ENCODE results near the gene CPNE1.

The CPNE1 gene

DNA sequence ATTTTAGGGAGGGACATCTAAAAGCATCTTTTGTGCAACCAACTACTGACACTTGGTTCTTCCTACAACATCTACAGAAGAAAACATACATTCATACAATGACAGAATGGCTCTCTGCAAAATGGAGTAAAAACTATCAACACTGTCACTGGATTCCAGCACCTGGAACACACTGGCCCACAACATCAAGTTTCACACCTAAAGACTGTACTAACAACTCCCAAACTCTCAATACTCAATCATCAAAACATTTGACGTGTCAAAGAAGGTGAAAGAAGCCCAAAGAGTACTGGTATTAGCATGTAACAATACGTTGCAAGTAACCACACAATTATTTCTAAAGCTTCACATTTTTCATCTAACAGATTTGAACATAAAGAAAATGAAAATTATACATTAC lies 2.1 kb downstream of the CPNE1 start:
- no peak overlapping the region for H3K9ac ChIP-seq (ENCODE audit: low read depth, low read length)
- H3K4me3 ChIP-seq (ENCODE audit: low read depth, low read length) = peak overlapping the region; percentile 100
- peaks cover 13% of the 10 kb centered on the region for H3K4me1 ChIP-seq (ENCODE audit: control insufficient read depth, insufficient read depth, low read length)
- H3K9me3 ChIP-seq (ENCODE audit: control insufficient read depth, insufficient read depth, low read length) = no peaks in the 10 kb centered on the region
- H3K36me3 ChIP-seq (ENCODE audit: control insufficient read depth, insufficient read depth, low read length) = no peaks in the 10 kb centered on the region
- H3K27me3 ChIP-seq (ENCODE audit: control insufficient read depth, insufficient read depth, low read length) = no peaks in the 10 kb centered on the region

DNA sequence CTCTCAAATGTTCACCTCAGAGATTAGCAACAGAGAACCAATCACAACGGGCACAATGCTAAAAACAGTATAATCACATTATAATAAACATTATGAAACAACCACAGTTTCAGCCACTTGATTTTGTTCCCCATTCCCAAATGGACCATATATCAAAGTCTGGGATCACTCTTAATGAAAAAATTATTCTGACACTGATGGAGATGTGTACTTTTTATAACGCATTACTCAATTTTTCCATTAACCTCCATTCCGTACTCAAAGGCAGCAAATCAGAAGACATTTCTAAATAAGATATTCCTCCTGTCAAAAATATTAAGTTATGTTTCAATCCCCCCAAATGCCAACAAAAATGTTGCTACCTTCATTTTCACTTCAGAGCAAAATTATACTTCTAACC lies 2.8 kb downstream of the CPNE1 start:
- H3K9me3 ChIP-seq (ENCODE audit: control insufficient read depth, insufficient read depth, low read length) = no peaks in the 10 kb centered on the region
- no peaks in the 10 kb centered on the region for H3K36me3 ChIP-seq (ENCODE audit: control insufficient read depth, insufficient read depth, low read length)
- H3K9ac ChIP-seq (ENCODE audit: low read depth, low read length) = no peak overlapping the region
- H3K27me3 ChIP-seq (ENCODE audit: control insufficient read depth, insufficient read depth, low read length) = no peaks in the 10 kb centered on the region
- peak overlapping the region; percentile 16 for H3K4me3 ChIP-seq (ENCODE audit: low read depth, low read length)
- peaks cover 13% of the 10 kb centered on the region for H3K4me1 ChIP-seq (ENCODE audit: control insufficient read depth, insufficient read depth, low read length)

DNA sequence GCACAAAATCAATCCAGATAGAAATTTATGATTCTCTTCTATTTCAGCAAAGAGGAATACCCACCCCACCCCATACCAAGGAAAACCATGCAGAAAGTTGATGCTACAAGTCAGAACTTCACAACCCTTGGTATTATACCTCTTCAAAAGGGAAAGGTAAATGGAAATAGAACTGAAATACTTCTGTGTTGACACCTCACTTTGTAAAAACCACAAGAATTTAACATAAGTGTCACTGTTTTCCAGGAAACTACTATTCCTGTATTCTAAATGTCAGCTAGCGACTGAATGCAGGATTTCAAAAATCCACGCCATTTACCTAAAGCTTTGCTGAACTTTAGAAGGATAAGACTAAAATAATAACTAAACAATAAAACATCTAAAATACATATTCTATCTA lies 3.6 kb downstream of the CPNE1 start:
- peaks cover 13% of the 10 kb centered on the region for H3K4me1 ChIP-seq (ENCODE audit: control insufficient read depth, insufficient read depth, low read length)
- H3K36me3 ChIP-seq (ENCODE audit: control insufficient read depth, insufficient read depth, low read length) = no peaks in the 10 kb centered on the region
- no peak overlapping the region for H3K9ac ChIP-seq (ENCODE audit: low read depth, low read length)
- H3K9me3 ChIP-seq (ENCODE audit: control insufficient read depth, insufficient read depth, low read length) = no peaks in the 10 kb centered on the region
- H3K27me3 ChIP-seq (ENCODE audit: control insufficient read depth, insufficient read depth, low read length) = no peaks in the 10 kb centered on the region
- H3K4me3 ChIP-seq (ENCODE audit: low read depth, low read length) = no peak overlapping the region

DNA sequence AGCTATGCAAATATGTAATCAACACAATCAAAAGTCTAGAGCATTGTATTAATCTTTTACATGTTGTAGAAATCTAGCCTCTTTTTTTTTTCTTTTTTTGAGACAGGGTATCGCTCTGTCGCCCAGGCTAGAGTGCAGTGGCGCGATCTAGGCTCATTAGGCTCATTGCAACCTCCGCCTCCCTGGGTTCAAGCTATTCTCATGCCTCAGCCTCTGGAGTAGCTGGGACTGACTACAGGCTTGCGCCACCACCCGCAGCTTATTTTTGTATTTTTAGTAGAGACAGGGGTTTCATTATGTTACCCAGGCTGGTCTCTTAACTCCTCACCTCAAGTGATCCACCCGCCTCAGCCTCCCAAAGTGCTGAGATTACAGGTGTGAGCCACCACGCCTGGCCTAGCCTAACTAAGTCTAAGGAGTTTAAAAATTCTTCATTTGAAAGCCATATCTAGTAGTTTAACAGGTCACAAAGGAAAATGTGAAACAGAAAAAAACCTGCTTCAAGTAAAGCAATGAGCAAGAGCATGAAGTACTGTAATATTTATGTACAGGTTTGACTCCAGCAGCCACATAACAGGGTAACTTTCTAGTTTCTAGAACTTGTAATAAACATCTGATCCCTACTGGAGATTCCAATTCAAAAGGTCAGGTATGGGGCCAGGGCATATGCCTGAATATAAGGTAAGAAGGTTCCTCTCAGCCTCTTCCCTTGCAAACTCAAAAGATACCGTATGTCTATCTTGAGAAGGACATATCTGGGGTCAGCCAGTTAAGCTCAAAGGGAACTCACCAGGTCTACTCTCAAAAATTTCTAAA lies 4.4 kb downstream of the CPNE1 start:
- no peaks in the 10 kb centered on the region for H3K36me3 ChIP-seq (ENCODE audit: control insufficient read depth, insufficient read depth, low read length)
- H3K4me1 ChIP-seq (ENCODE audit: control insufficient read depth, insufficient read depth, low read length) = peaks cover 13% of the 10 kb centered on the region
- no peak overlapping the region for H3K9ac ChIP-seq (ENCODE audit: low read depth, low read length)
- H3K27me3 ChIP-seq (ENCODE audit: control insufficient read depth, insufficient read depth, low read length) = no peaks in the 10 kb centered on the region
- H3K9me3 ChIP-seq (ENCODE audit: control insufficient read depth, insufficient read depth, low read length) = no peaks in the 10 kb centered on the region
- H3K4me3 ChIP-seq (ENCODE audit: low read depth, low read length) = peak overlapping the region; percentile 7

DNA sequence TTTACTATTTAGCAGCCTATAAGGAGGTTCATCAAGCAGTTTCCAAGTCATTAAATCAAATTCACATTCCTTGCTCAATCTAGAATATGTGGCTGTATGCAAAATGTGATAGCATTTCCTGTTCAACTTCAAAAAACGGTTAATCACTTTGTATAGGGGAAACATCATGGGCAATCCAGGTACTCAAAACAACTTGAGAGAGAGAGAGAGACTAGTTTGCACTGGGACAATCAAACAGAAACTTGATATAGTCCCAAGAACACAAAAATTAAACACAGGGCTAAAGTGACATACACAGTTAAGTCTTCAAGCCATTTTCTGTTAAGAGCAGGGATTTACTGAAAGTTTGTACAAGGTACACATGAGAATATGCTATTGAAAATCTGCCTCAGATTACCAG lies 7.4 kb downstream of the CPNE1 start:
- Histone ChIP-seq H3K4me3 (ENCODE audit: low read depth, low read length) (no peak overlapping the region), H3K9ac (ENCODE audit: low read depth, low read length) (no peak overlapping the region), H3K36me3 (ENCODE audit: control insufficient read depth, insufficient read depth, low read length) (peaks cover 13% of the 10 kb centered on the region), H3K9me3 (ENCODE audit: control insufficient read depth, insufficient read depth, low read length) (no peaks in the 10 kb centered on the region), H3K4me1 (ENCODE audit: control insufficient read depth, insufficient read depth, low read length) (peaks cover 13% of the 10 kb centered on the region), H3K27me3 (ENCODE audit: control insufficient read depth, insufficient read depth, low read length) (no peaks in the 10 kb centered on the region)

DNA sequence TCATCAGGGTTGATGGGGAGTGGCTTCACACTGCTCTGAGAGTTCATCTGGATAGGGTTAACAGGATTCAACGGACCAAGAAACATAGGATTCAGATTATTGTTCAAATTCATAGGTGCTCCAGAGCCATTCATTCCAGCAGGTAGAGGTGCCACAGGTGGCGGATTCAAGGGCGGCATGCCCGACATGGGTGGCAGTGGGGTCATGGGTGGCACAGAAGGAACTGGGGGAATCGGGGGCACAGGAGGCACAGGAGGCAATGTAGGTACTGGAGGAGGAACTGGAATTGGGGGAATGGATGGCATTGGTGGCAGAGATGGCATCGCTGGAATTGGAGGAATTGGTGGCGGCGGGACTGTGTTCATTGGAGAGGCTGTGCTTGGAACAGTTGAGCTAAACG lies 10.3 kb downstream of the CPNE1 start:
- no peak overlapping the region for H3K9ac ChIP-seq (ENCODE audit: low read depth, low read length)
- no peaks in the 10 kb centered on the region for H3K9me3 ChIP-seq (ENCODE audit: control insufficient read depth, insufficient read depth, low read length)
- H3K4me1 ChIP-seq (ENCODE audit: control insufficient read depth, insufficient read depth, low read length) = no peaks in the 10 kb centered on the region
- peaks cover 13% of the 10 kb centered on the region for H3K36me3 ChIP-seq (ENCODE audit: control insufficient read depth, insufficient read depth, low read length)
- no peaks in the 10 kb centered on the region for H3K27me3 ChIP-seq (ENCODE audit: control insufficient read depth, insufficient read depth, low read length)
- no peak overlapping the region for H3K4me3 ChIP-seq (ENCODE audit: low read depth, low read length)

DNA sequence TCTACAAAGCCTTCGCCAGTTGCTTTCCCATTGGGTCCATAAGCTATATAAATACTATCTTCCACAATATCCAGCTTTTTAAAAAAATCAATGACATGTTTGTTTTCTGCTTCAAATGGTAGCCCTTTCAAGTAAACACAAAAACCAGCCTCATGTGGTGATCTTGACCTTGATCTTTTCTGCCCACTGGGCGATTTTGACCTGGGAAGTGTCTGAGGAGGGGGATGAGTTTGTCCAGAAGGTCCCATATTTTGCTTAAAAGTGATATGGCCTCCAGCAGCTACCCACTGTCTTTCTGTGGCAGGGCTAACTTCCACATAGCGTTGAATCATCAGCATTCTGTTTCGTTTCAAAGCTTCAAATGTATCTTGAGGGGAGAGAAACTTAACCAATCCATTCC lies 10.8 kb downstream of the CPNE1 start:
- H3K4me1 ChIP-seq (ENCODE audit: control insufficient read depth, insufficient read depth, low read length) = no peaks in the 10 kb centered on the region
- no peaks in the 10 kb centered on the region for H3K9me3 ChIP-seq (ENCODE audit: control insufficient read depth, insufficient read depth, low read length)
- H3K36me3 ChIP-seq (ENCODE audit: control insufficient read depth, insufficient read depth, low read length) = peaks cover 13% of the 10 kb centered on the region
- H3K27me3 ChIP-seq (ENCODE audit: control insufficient read depth, insufficient read depth, low read length) = no peaks in the 10 kb centered on the region
- H3K4me3 ChIP-seq (ENCODE audit: low read depth, low read length) = no peak overlapping the region
- H3K9ac ChIP-seq (ENCODE audit: low read depth, low read length) = no peak overlapping the region

DNA sequence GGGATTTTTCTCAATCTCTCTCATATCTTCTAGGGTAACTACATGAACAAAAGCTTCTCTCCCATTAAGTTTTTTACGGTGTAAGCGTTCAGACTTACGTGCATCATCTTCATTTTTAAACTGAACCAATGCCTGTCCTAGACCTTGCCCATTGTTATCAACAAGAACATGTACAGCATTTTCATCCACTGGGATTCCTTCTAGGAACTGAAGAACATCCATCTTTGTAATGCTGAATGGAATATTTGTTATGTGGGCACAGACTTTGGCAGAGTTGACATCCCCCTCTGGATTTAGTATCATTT lies 11.3 kb downstream of the CPNE1 start:
- Histone ChIP-seq H3K36me3 (ENCODE audit: control insufficient read depth, insufficient read depth, low read length) (peaks cover 13% of the 10 kb centered on the region), H3K27me3 (ENCODE audit: control insufficient read depth, insufficient read depth, low read length) (no peaks in the 10 kb centered on the region), H3K4me1 (ENCODE audit: control insufficient read depth, insufficient read depth, low read length) (no peaks in the 10 kb centered on the region), H3K4me3 (ENCODE audit: low read depth, low read length) (no peak overlapping the region), H3K9ac (ENCODE audit: low read depth, low read length) (no peak overlapping the region), H3K9me3 (ENCODE audit: control insufficient read depth, insufficient read depth, low read length) (no peaks in the 10 kb centered on the region)

DNA sequence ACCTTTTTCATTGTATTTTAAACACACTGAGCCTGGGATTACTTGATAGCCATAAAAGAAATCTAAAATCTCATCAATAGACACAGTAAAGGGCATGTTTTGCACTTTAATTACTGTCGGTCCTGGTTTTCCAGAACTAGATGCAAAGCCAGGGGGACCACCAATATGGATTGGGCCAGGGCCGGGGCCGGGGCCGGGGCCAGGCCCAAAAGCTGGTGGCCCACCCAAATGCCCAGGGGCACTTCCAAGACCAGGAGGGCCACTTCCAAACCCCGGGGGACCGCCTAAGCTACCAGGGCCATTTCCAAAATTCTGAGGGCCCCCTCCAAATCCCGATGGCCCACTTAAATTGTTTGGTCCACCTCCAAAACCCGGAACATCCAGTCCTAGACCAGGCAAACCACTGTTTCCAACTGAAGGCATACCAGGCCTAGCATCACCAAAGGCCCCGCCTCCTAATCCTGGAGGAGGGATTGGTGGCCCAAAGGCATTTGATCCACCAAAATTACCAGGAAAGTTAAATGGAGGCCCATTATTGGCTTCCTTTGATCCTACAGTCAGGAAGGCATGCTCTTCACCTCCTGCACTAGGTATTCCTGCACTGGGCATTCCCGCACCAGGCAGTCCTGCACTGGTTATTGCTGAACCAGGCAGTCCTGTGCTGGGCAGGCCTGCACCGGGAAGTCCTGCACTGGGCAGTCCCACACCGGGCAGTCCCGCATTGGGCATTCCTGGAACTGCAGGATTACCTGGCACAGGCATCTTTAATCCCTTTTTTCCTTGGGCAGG lies 11.9 kb downstream of the CPNE1 start:
- H3K27me3 ChIP-seq (ENCODE audit: control insufficient read depth, insufficient read depth, low read length) = no peaks in the 10 kb centered on the region
- no peak overlapping the region for H3K9ac ChIP-seq (ENCODE audit: low read depth, low read length)
- no peaks in the 10 kb centered on the region for H3K9me3 ChIP-seq (ENCODE audit: control insufficient read depth, insufficient read depth, low read length)
- no peak overlapping the region for H3K4me3 ChIP-seq (ENCODE audit: low read depth, low read length)
- peaks cover 13% of the 10 kb centered on the region for H3K36me3 ChIP-seq (ENCODE audit: control insufficient read depth, insufficient read depth, low read length)
- H3K4me1 ChIP-seq (ENCODE audit: control insufficient read depth, insufficient read depth, low read length) = no peaks in the 10 kb centered on the region

DNA sequence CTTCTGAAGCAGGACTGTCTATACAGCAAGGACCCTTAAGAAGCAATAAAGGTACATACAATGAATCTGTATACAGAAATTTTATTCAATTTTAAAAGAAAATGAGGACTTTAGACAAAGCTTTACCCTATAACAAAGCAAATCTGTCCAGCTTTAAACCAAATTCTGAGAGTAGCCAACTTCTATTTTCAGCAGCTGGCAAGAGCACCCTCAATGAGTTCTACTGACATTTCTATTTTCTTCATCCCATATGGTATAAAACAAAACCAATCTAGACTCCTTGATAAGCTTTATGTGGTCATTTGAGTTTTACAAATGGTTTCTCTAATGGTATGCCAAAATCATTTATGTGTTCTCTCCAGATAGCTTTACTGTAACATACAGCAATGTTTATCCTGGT lies 12.7 kb downstream of the CPNE1 start:
- no peak overlapping the region for H3K9ac ChIP-seq (ENCODE audit: low read depth, low read length)
- H3K36me3 ChIP-seq (ENCODE audit: control insufficient read depth, insufficient read depth, low read length) = peaks cover 13% of the 10 kb centered on the region
- H3K4me1 ChIP-seq (ENCODE audit: control insufficient read depth, insufficient read depth, low read length) = no peaks in the 10 kb centered on the region
- H3K4me3 ChIP-seq (ENCODE audit: low read depth, low read length) = no peak overlapping the region
- no peaks in the 10 kb centered on the region for H3K9me3 ChIP-seq (ENCODE audit: control insufficient read depth, insufficient read depth, low read length)
- H3K27me3 ChIP-seq (ENCODE audit: control insufficient read depth, insufficient read depth, low read length) = no peaks in the 10 kb centered on the region

DNA sequence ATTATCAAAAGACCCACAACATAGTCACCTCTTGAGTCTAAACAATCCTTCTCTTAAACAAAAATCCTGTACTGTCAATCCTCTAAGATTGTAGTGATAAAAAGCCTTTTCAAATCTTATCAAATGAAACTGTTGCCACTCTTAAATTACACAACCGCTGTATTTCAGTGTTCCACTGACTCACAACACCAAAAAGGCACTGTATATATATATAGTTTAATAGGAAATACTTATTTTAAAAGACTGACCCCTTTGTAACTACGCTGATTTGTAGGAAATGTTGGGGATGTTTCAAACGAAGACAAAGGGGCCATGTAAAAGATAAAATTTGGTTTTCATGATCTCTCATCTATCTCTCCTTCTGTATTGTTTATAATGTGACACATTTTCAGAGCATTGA lies 14.1 kb downstream of the CPNE1 start:
- no peak overlapping the region for H3K9ac ChIP-seq (ENCODE audit: low read depth, low read length)
- no peaks in the 10 kb centered on the region for H3K4me1 ChIP-seq (ENCODE audit: control insufficient read depth, insufficient read depth, low read length)
- no peaks in the 10 kb centered on the region for H3K27me3 ChIP-seq (ENCODE audit: control insufficient read depth, insufficient read depth, low read length)
- no peak overlapping the region for H3K4me3 ChIP-seq (ENCODE audit: low read depth, low read length)
- H3K36me3 ChIP-seq (ENCODE audit: control insufficient read depth, insufficient read depth, low read length) = peaks cover 13% of the 10 kb centered on the region
- H3K9me3 ChIP-seq (ENCODE audit: control insufficient read depth, insufficient read depth, low read length) = no peaks in the 10 kb centered on the region

DNA sequence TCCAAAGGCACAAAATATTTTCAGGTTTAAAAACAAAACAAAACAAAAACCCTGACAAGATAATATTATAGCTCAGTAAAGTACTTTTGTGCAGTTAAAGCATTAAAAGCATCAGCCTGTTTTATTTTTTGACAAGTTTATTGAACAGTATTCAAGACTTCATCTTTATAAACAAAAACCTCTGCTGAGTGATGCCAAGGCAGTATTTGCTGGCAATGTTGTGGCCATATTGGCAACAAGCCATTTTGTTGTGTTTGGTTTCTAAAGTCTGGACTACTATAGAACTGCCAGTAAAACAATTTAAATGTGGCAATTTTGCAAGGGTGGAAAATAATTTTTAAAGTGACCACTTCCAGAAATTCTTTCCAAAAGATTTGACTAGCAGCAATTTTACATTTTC lies 15.9 kb downstream of the CPNE1 start:
- Histone ChIP-seq H3K27me3 (ENCODE audit: control insufficient read depth, insufficient read depth, low read length) (no peaks in the 10 kb centered on the region), H3K9me3 (ENCODE audit: control insufficient read depth, insufficient read depth, low read length) (no peaks in the 10 kb centered on the region), H3K4me3 (ENCODE audit: low read depth, low read length) (no peak overlapping the region), H3K9ac (ENCODE audit: low read depth, low read length) (no peak overlapping the region), H3K4me1 (ENCODE audit: control insufficient read depth, insufficient read depth, low read length) (no peaks in the 10 kb centered on the region), H3K36me3 (ENCODE audit: control insufficient read depth, insufficient read depth, low read length) (no peaks in the 10 kb centered on the region)

Measured in iPS-15b (cell line).